Activated naive CD8-positive, alpha-beta T cell treated with anti-CD3 and anti-CD28 coated beads, Interleukin-2, amount 50 U/mL, for 24 hours (primary cell): ENCODE data around the gene ZNF605.
"Not testable (repeated sequence)": the region's sequence is repeated elsewhere in the genome, so short reads cannot be mapped to it uniquely, and the experiment has no call there.

Source experiments
- ATAC-seq: fragments of 150-1000 bp; cut with Tn5 transposase; one replicate; pipeline ENCODE4 v1.10.0; 2021
- DNase-seq: peaks from one replicate; pipeline ENCODE4 v3.0.0; 2021
- H3K27ac Mint-ChIP-seq: one replicate; pipeline ENCODE4 v1.8.0; 2021; ENCODE audit warnings: mild to moderate bottlenecking, mixed read lengths
- H3K27me3 Mint-ChIP-seq: one replicate; pipeline ENCODE4 v1.8.0; 2021; ENCODE audit warnings: mixed read lengths
- H3K36me3 Mint-ChIP-seq: one replicate; pipeline ENCODE4 v1.8.0; 2021; ENCODE audit warnings: low read depth, mixed read lengths
- H3K4me1 Mint-ChIP-seq: one replicate; pipeline ENCODE4 v1.8.0; 2021; ENCODE audit warnings: mixed read lengths
- H3K4me3 Mint-ChIP-seq: one replicate; pipeline ENCODE4 v1.8.0; 2021; ENCODE audit warnings: mild to moderate bottlenecking, moderate library complexity, mixed read lengths
- H3K9me3 Mint-ChIP-seq: one replicate; pipeline ENCODE4 v1.8.0; 2021; ENCODE audit warnings: mixed read lengths

The ZNF605 gene

GRCh38 chr12:132904718-132905328 is 51.3 kb downstream of the ZNF605 start:
- peaks cover 13% of the 10 kb centered on the region for H3K27me3 Mint-ChIP-seq
- H3K9me3 Mint-ChIP-seq: no peaks in the 10 kb centered on the region
- H3K4me1 Mint-ChIP-seq: peaks cover 16% of the 10 kb centered on the region
- H3K27ac Mint-ChIP-seq: no peak overlapping the region
- no peaks in the 10 kb centered on the region for H3K36me3 Mint-ChIP-seq
- peak overlapping the region; percentile 24 for H3K4me3 Mint-ChIP-seq
- DNase-seq: peak; percentile 93
- ATAC-seq: no peak

DNA sequence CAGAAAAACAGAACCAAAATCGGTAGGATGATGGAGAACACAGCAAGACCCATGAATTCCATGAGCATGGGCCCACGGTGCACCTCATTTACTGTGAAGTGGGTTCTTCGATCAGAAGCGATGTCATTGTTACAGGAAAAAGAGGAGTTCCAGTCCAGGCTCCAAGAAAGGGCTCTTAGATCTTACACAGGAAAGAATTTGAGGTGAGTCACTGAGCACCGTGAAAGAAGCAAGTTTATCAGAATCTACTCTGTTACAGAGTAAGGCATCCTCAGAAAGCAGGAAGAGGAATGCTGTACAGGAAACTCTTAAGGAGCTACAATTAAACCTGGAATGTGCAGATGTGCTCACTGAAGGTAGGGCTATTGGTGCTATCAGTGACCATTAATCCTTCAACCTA is 57.1 kb downstream of the ZNF605 start:
- Mint-ChIP-seq H3K9me3 (no peaks in the 10 kb centered on the region), H3K27ac (no peak overlapping the region), H3K36me3 (no peaks in the 10 kb centered on the region), H3K27me3 (no peaks in the 10 kb centered on the region), H3K4me1 (no peaks in the 10 kb centered on the region), H3K4me3 (no peak overlapping the region)
- no peak for ATAC-seq
- no peak for DNase-seq

- Mint-ChIP-seq H3K27ac (peak overlapping the region; percentile 100), H3K27me3 (no peaks in the 10 kb centered on the region), H3K36me3 (peaks cover 23% of the 10 kb centered on the region), H3K9me3 (peaks cover 10% of the 10 kb centered on the region), H3K4me3 (peak overlapping the region; percentile 98), H3K4me1 (peaks cover 30% of the 10 kb centered on the region)
- DNase-seq (no peak), ATAC-seq (no peak)
Observed at GRCh38 chr12:132888852-132889251, 67.3 kb downstream of the ZNF605 start.

DNA sequence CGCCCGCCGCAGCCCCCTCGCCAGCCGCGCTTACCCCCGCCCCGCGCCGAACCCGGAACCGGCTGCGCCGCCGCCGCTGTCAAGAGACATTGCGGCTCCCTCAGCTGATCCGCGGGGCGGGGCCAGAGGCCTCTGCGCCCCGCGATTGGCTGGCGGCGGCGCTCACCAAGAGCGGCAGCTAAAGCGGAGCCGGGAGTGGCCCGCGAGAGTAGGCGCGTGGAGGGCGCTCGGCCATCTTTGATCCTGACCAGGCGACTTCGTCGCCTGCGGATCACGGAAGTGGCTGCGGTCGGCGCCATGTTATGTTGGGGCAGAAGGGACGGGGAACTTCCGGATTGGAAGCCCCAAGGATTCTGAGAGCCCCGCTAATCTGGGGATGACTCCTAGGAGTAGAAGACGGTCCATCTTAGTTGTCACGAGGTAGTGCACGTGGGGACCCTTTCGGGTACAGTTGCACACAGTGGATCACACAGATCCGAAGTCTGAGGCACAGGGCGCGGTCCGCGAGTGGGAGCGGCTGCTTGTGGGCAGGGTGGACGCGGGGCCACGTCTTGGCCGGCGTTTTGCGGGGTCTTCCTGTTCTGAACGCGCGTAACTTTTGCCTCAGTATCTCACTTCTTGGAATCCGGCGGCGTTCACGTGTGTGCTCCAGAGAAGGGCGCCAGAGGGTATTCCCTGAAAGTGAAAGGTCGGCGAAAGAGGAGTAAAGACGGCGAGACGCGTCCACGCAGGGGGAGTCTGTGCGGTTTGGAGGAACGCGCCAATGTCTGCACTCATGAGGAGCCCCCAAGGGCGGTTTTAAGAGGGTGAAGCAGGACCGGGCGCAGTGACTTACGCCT is 68.4 kb downstream of the ZNF605 start, which contains the start of gene CHFR:
CHFR (minus strand) TSS at position 93 of the 839 bp plus-strand sequence. CDS start 277 bp downstream, outside the sequence.
- H3K9me3 Mint-ChIP-seq: peaks cover 10% of the 10 kb centered on the region
- H3K27ac Mint-ChIP-seq: peak within 1 kb of the TSS; percentile 100
- peak within 1 kb of the TSS; percentile 98 for H3K4me3 Mint-ChIP-seq
- DNase-seq: peak; percentile 92
- no peaks in the 10 kb centered on the region for H3K27me3 Mint-ChIP-seq
- peak; percentile 98 for ATAC-seq
- peaks cover 26% of the 10 kb centered on the region for H3K36me3 Mint-ChIP-seq
- H3K4me1 Mint-ChIP-seq: peaks cover 31% of the 10 kb centered on the region

DNA sequence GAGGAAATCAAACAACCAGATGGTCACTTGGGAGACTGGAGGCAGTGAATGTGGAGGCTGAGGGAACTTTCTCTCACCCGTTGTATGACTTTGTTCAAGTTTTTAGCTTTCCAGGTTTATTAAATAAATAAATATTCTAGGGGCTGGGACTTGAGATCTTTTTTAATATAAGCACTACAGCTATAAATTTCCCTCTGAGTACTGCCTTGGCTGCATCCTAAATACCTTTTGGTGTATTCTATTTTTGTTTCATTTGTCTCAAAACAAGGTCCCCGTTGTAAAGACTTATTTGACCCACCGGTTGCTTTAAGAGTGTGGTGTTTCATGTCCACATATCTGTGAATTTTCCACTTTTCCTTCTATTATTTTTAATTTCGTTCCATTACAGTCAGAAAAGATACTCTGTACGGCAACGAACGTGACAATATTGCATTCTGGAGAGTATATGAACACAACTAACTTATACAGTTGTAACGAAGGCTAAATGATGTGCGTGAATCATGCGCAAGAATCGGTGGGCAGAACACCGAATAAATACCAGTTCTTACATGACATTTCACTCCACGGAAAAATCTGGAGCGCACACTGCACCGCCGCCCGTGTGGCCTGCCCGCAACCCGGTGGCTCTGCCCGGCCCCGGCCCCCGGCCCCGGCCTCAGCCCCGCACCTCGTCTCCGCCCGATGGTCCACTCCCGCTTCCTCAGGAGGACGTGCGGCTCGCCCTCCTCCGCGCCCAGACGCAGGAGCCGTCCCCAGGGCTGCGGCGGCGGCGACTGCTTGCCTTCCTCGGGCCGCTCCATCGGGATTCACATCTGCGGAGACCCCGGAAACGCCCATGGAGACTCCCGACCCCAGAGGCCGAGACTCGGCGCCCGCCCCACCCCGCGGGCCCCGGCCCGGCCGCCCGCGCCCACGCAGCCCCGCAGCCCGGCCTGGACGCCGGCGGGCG is 69.3 kb downstream of the ZNF605 start:
- ATAC-seq: peak; percentile 1

GRCh38 chr12:132881818-132882217 is 74.3 kb downstream of the ZNF605 start:
- Mint-ChIP-seq H3K27me3 (no peaks in the 10 kb centered on the region), H3K4me1 (peaks cover 28% of the 10 kb centered on the region), H3K27ac (no peak overlapping the region), H3K4me3 (no peak overlapping the region), H3K36me3 (peaks cover 49% of the 10 kb centered on the region), H3K9me3 (peaks cover 10% of the 10 kb centered on the region)
- ATAC-seq: no peak
- DNase-seq: no peak

More for the DNA sequence above, 69.3 kb downstream of the ZNF605 start:
- peak; percentile 23 for DNase-seq
- Mint-ChIP-seq H3K27ac (peak overlapping the region; percentile 100), H3K4me1 (peaks cover 36% of the 10 kb centered on the region), H3K27me3 (no peaks in the 10 kb centered on the region), H3K4me3 (peak overlapping the region; percentile 98), H3K36me3 (peaks cover 33% of the 10 kb centered on the region), H3K9me3 (peaks cover 10% of the 10 kb centered on the region)

GRCh38 chr12:132874620-132875019 is 81.5 kb downstream of the ZNF605 start:
- H3K4me1 Mint-ChIP-seq: peaks cover 18% of the 10 kb centered on the region

GRCh38 chr12:132874175-132874574 is 81.9 kb downstream of the ZNF605 start:
- ATAC-seq: no peak
- DNase-seq: no peak
- Mint-ChIP-seq H3K27me3 (no peaks in the 10 kb centered on the region), H3K9me3 (no peaks in the 10 kb centered on the region), H3K27ac (peak overlapping the region; percentile 52), H3K4me3 (no peak overlapping the region), H3K4me1 (peaks cover 18% of the 10 kb centered on the region), H3K36me3 (peaks cover 42% of the 10 kb centered on the region)

More at GRCh38 chr12:132874620-132875019, 81.5 kb downstream of the ZNF605 start:
- H3K4me3 Mint-ChIP-seq, ATAC-seq, H3K27me3 Mint-ChIP-seq, H3K27ac Mint-ChIP-seq, DNase-seq, H3K9me3 Mint-ChIP-seq: not testable (repeated sequence)
- H3K36me3 Mint-ChIP-seq: peaks cover 44% of the 10 kb centered on the region

DNA sequence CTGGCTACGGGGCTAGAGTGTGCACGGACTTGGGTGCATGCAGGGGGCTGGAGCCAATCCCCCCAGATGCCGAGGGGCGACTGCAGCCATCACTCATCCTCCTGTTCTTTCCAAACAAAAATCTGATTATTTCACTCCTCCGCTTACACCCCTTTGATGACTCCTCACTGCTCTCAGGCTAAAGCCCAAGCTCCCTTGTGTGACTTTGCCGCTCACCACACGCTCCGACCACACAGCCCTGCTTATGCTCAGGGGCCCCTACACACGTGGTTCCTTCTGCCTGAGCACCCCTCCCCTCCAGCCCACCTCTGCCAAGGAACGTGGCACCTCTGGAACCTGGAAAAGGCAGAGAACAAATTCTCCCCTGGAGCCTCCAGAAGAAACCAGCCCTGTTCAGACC is 82.4 kb downstream of the ZNF605 start:
- Mint-ChIP-seq H3K4me1 (peaks cover 18% of the 10 kb centered on the region), H3K4me3 (no peak overlapping the region), H3K9me3 (no peaks in the 10 kb centered on the region), H3K36me3 (peaks cover 42% of the 10 kb centered on the region), H3K27ac (peak overlapping the region; percentile 52), H3K27me3 (no peaks in the 10 kb centered on the region)
- ATAC-seq (peak; percentile 73), DNase-seq (peak; percentile 27)

DNA sequence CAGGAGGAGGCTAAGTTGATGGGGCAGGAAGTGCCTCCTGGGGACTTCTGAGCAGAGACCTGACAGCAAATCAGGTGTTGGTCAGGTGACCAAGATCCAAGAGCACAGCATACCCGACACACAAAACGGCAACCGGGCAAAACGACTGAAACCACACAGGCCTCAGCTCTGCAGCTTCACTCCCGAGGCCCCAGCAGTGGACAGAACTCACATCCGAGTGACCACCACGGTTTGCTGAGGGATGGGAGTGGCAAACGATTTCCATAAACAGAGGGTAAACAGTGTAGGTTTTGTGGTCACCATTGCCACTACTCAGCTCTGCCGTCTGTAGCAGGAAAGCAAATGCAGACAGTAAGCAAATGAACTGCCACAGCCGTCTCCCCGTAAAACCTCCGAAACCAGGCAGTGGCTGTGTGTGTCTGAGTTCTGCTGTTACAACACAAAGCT is 83.1 kb downstream of the ZNF605 start:
- peak; percentile 74 for ATAC-seq
- H3K27me3 Mint-ChIP-seq: no peaks in the 10 kb centered on the region
- no peaks in the 10 kb centered on the region for H3K9me3 Mint-ChIP-seq
- peak; percentile 19 for DNase-seq
- H3K4me1 Mint-ChIP-seq: peaks cover 18% of the 10 kb centered on the region
- H3K27ac Mint-ChIP-seq: peak overlapping the region; percentile 71
- H3K36me3 Mint-ChIP-seq: peaks cover 46% of the 10 kb centered on the region
- H3K4me3 Mint-ChIP-seq: no peak overlapping the region

DNA sequence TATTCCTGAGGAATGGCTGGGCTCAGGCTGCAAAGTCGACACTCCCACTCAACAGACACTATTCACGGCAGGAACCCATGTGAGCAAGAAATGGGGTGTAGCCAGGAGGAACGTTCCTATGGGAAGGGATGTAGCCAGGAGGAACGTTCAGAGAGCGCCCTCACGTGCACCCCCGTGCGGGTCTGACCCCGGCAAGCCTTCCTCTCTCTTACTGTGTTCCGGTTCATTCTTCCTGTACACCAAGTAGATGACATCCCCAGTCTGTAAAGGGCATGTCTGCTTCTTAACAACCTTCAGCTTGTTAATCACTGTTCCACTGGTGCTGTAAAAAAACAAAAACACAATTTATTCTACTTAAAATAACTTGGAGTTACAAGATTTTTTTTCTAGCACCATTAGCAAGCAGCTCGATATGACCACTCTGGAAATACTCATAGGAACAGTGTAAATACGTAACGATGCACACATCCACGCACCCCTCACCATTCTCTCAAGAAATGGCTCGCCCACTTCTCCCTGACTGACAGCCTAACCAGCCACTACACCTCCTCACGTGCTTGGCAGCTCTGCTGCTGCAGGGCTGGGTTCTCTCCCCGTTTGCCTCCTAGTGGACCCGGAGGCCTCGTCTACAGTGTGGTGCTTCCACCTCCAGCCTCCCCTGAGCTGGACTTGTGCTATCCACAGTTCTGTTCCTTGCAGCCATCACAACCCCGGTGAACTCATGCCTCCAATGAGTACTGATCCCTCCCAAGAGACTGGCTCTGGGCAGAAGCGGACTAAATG is 83.8 kb downstream of the ZNF605 start:
- H3K9me3 Mint-ChIP-seq: no peaks in the 10 kb centered on the region
- peak overlapping the region; percentile 71 for H3K27ac Mint-ChIP-seq
- peaks cover 25% of the 10 kb centered on the region for H3K4me1 Mint-ChIP-seq
- peaks cover 46% of the 10 kb centered on the region for H3K36me3 Mint-ChIP-seq
- H3K27me3 Mint-ChIP-seq: no peaks in the 10 kb centered on the region
- ATAC-seq (peak; percentile 12), DNase-seq (no peak)
- no peak overlapping the region for H3K4me3 Mint-ChIP-seq

DNA sequence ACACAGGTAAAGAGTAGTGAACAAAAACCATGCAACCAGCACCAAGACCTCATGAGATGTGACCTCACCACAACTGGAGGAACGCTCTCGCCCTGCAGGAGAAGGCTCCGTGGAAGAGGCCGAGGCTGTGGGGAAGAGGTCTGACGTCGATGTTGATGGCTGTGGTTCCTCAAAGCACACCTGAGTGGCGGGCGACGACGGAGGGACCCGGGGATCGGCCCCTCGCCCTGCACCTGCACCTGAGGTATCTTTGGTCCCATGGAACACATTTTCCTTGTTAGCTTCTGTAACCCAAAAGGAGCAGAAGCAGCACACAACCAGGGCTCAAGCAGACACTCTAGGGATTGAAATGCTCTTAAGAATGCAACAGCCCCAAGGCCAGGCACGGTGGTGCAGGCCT is 86.6 kb downstream of the ZNF605 start:
- peaks cover 45% of the 10 kb centered on the region for H3K36me3 Mint-ChIP-seq
- H3K4me1 Mint-ChIP-seq: peaks cover 38% of the 10 kb centered on the region
- H3K27ac Mint-ChIP-seq: no peak overlapping the region
- ATAC-seq (no peak), DNase-seq (no peak)
- no peaks in the 10 kb centered on the region for H3K27me3 Mint-ChIP-seq
- H3K9me3 Mint-ChIP-seq: no peaks in the 10 kb centered on the region
- H3K4me3 Mint-ChIP-seq: no peak overlapping the region
